Hepatocyte (in vitro differentiated cells): ENCODE measurements around the gene BBLN.

Experiments
- EZH2 ChIP-seq: fragments of 200-600 bp; sonication (generic); IDR thresholded peaks from 2 replicates; pipeline ENCODE4 v1.6.1; 2016; ENCODE audit warnings: antibody characterized with exemption, mild to moderate bottlenecking, borderline replicate concordance
- TF ChIP-seq, protein P1 (sequence below): fragments of 200-600 bp; sonication (generic); IDR thresholded peaks from 2 replicates; pipeline ENCODE4 v1.5.1; 2016; ENCODE audit warnings: antibody characterized with exemption, mild to moderate bottlenecking; ENCODE audit not compliant: poor library complexity

DNA sequence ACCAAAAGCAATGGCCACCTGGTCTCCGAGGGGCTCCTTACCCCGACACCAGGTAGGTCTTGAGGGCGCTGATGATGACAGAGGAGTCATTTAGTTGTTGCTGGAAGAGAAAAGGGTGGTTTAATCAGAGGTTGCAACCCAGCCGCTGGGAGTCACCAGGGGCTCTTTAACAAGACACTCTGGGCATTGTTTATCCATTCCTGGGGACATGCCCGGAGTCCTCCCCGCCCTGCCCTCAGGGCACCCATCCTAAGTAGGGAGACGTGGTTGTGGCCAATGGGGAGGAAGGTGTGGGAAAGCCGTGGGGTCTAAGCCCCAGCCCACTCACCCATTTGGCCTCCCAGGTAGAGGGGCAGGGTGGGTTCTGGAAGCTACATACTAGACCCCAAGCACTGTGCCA is 35.6 kb upstream of the BBLN start:
- TF ChIP-seq, protein P1, sequence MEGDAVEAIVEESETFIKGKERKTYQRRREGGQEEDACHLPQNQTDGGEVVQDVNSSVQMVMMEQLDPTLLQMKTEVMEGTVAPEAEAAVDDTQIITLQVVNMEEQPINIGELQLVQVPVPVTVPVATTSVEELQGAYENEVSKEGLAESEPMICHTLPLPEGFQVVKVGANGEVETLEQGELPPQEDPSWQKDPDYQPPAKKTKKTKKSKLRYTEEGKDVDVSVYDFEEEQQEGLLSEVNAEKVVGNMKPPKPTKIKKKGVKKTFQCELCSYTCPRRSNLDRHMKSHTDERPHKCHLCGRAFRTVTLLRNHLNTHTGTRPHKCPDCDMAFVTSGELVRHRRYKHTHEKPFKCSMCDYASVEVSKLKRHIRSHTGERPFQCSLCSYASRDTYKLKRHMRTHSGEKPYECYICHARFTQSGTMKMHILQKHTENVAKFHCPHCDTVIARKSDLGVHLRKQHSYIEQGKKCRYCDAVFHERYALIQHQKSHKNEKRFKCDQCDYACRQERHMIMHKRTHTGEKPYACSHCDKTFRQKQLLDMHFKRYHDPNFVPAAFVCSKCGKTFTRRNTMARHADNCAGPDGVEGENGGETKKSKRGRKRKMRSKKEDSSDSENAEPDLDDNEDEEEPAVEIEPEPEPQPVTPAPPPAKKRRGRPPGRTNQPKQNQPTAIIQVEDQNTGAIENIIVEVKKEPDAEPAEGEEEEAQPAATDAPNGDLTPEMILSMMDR: no peak
- no peak for TF ChIP-seq EZH2
